ENCODE data around the gene ZNF768. TPM values are rescaled to one million over a fixed set of nuclear protein-coding genes. Genes with fewer than 3 reads are reported as not detected.

ZNF768 gene
- total RNA-seq, 1 donor from 2014 or later = 17.1 TPM

GRCh38 chr16:30509081-30509765, 17.1 kb downstream of the ZNF768 start:
- intact Hi-C loops (cut with micrococcal nuclease) = no loop called here
- no peak overlapping the region for H3K27ac Mint-ChIP-seq
- H3K36me3 Mint-ChIP-seq (ENCODE audit: low read depth) = peaks cover 69% of the 10 kb centered on the region
- no peaks in the 10 kb centered on the region for H3K27me3 Mint-ChIP-seq (ENCODE audit: low read depth)
- no peak for DNase-seq (ENCODE audit: low spot score)
- H3K9me3 Mint-ChIP-seq = no peaks in the 10 kb centered on the region
- peaks cover 3% of the 10 kb centered on the region for H3K4me1 Mint-ChIP-seq (ENCODE audit: low read depth)
- no peak overlapping the region for H3K4me3 Mint-ChIP-seq (ENCODE audit: low read depth)

- Mint-ChIP-seq H3K27ac (peak overlapping the region; percentile 1), H3K4me1 (ENCODE audit: low read depth) (peaks cover 9% of the 10 kb centered on the region), H3K27me3 (ENCODE audit: low read depth) (no peaks in the 10 kb centered on the region), H3K4me3 (ENCODE audit: low read depth) (no peak overlapping the region), H3K36me3 (ENCODE audit: low read depth) (peaks cover 46% of the 10 kb centered on the region), H3K9me3 (no peaks in the 10 kb centered on the region)
- no peak for DNase-seq (ENCODE audit: low spot score)
- intact Hi-C loops (cut with micrococcal nuclease) = no loop called here
Measured at GRCh38 chr16:30503403-30504296, 22.7 kb downstream of the ZNF768 start.

- H3K27me3 Mint-ChIP-seq (ENCODE audit: low read depth) = no peaks in the 10 kb centered on the region
- peaks cover 50% of the 10 kb centered on the region for H3K36me3 Mint-ChIP-seq (ENCODE audit: low read depth)
- no peak overlapping the region for H3K27ac Mint-ChIP-seq
Measured at GRCh38 chr16:30499284-30499683, 27.1 kb downstream of the ZNF768 start.

GRCh38 chr16:30494709-30495108, 31.7 kb downstream of the ZNF768 start:
- Mint-ChIP-seq H3K36me3 (ENCODE audit: low read depth) (peaks cover 60% of the 10 kb centered on the region), H3K4me3 (ENCODE audit: low read depth) (no peak overlapping the region), H3K9me3 (no peaks in the 10 kb centered on the region), H3K27me3 (ENCODE audit: low read depth) (no peaks in the 10 kb centered on the region), H3K4me1 (ENCODE audit: low read depth) (peaks cover 21% of the 10 kb centered on the region), H3K27ac (peak overlapping the region; percentile 43)
- DNase-seq (ENCODE audit: low spot score) = no peak
- intact Hi-C loops (cut with micrococcal nuclease) = no loop called here

More at GRCh38 chr16:30499284-30499683, 27.1 kb downstream of the ZNF768 start:
- no peak for DNase-seq (ENCODE audit: low spot score)
- Mint-ChIP-seq H3K4me1 (ENCODE audit: low read depth) (peaks cover 13% of the 10 kb centered on the region), H3K9me3 (no peaks in the 10 kb centered on the region), H3K4me3 (ENCODE audit: low read depth) (no peak overlapping the region)
- intact Hi-C loops (cut with micrococcal nuclease) = no loop called here

- intact Hi-C loops (cut with micrococcal nuclease) = no loop called here
- Mint-ChIP-seq H3K4me1 (ENCODE audit: low read depth) (peaks cover 20% of the 10 kb centered on the region), H3K36me3 (ENCODE audit: low read depth) (peaks cover 63% of the 10 kb centered on the region), H3K27ac (no peak overlapping the region), H3K4me3 (ENCODE audit: low read depth) (no peak overlapping the region), H3K27me3 (ENCODE audit: low read depth) (no peaks in the 10 kb centered on the region), H3K9me3 (no peaks in the 10 kb centered on the region)
- DNase-seq (ENCODE audit: low spot score) = no peak
Measured at GRCh38 chr16:30493941-30494488, 32.4 kb downstream of the ZNF768 start.

- Mint-ChIP-seq H3K27ac (peak overlapping the region; percentile 75), H3K9me3 (no peaks in the 10 kb centered on the region), H3K4me3 (ENCODE audit: low read depth) (no peak overlapping the region), H3K4me1 (ENCODE audit: low read depth) (peaks cover 26% of the 10 kb centered on the region), H3K27me3 (ENCODE audit: low read depth) (no peaks in the 10 kb centered on the region), H3K36me3 (ENCODE audit: low read depth) (peaks cover 71% of the 10 kb centered on the region)
- no peak for DNase-seq (ENCODE audit: low spot score)
- intact Hi-C loops (cut with micrococcal nuclease) = no loop called here
Measured at GRCh38 chr16:30491744-30492308, 34.5 kb downstream of the ZNF768 start.

GRCh38 chr16:30491229-30491628, 35.1 kb downstream of the ZNF768 start:
- Mint-ChIP-seq H3K4me3 (ENCODE audit: low read depth) (no peak overlapping the region), H3K27ac (peak overlapping the region; percentile 75), H3K4me1 (ENCODE audit: low read depth) (peaks cover 29% of the 10 kb centered on the region), H3K36me3 (ENCODE audit: low read depth) (peaks cover 74% of the 10 kb centered on the region), H3K9me3 (no peaks in the 10 kb centered on the region), H3K27me3 (ENCODE audit: low read depth) (no peaks in the 10 kb centered on the region)
- no peak for DNase-seq (ENCODE audit: low spot score)
- intact Hi-C loops (cut with micrococcal nuclease) = no loop called here

GRCh38 chr16:30490210-30490609, 36.2 kb downstream of the ZNF768 start:
- Mint-ChIP-seq H3K4me1 (ENCODE audit: low read depth) (peaks cover 33% of the 10 kb centered on the region), H3K27ac (peak overlapping the region; percentile 25), H3K9me3 (no peaks in the 10 kb centered on the region), H3K36me3 (ENCODE audit: low read depth) (peaks cover 76% of the 10 kb centered on the region), H3K4me3 (ENCODE audit: low read depth) (no peak overlapping the region), H3K27me3 (ENCODE audit: low read depth) (no peaks in the 10 kb centered on the region)
- intact Hi-C loops (cut with micrococcal nuclease) = no loop called here
- DNase-seq (ENCODE audit: low spot score) = no peak

GRCh38 chr16:30488764-30489605, 37.4 kb downstream of the ZNF768 start:
- Mint-ChIP-seq H3K36me3 (ENCODE audit: low read depth) (peaks cover 76% of the 10 kb centered on the region), H3K4me3 (ENCODE audit: low read depth) (no peak overlapping the region), H3K27ac (peak overlapping the region; percentile 17), H3K27me3 (ENCODE audit: low read depth) (no peaks in the 10 kb centered on the region), H3K9me3 (no peaks in the 10 kb centered on the region), H3K4me1 (ENCODE audit: low read depth) (peaks cover 29% of the 10 kb centered on the region)
- intact Hi-C loops (cut with micrococcal nuclease) = loop anchor here (5.0 kb wide), 1 partner anchor 42 kb away; the partner anchor contains the start of gene SEPHS2
- no peak for DNase-seq (ENCODE audit: low spot score)

GRCh38 chr16:30485818-30486436, 40.4 kb downstream of the ZNF768 start:
- Mint-ChIP-seq H3K4me3 (ENCODE audit: low read depth) (no peak overlapping the region), H3K27ac (peak overlapping the region; percentile 65), H3K27me3 (ENCODE audit: low read depth) (no peaks in the 10 kb centered on the region), H3K9me3 (no peaks in the 10 kb centered on the region), H3K36me3 (ENCODE audit: low read depth) (peaks cover 92% of the 10 kb centered on the region), H3K4me1 (ENCODE audit: low read depth) (peaks cover 41% of the 10 kb centered on the region)
- DNase-seq (ENCODE audit: low spot score) = no peak
- intact Hi-C loops (cut with micrococcal nuclease) = loop anchor here (5.0 kb wide), 1 partner anchor 39 kb away; the partner anchor contains the start of gene SEPHS2

- H3K4me1 Mint-ChIP-seq (ENCODE audit: low read depth) = peaks cover 44% of the 10 kb centered on the region
- no peaks in the 10 kb centered on the region for H3K9me3 Mint-ChIP-seq
- peak overlapping the region; percentile 49 for H3K27ac Mint-ChIP-seq
- H3K4me3 Mint-ChIP-seq (ENCODE audit: low read depth) = no peak overlapping the region
- intact Hi-C loops (cut with micrococcal nuclease) = loop anchor here (5.0 kb wide), 1 partner anchor 38 kb away; the partner anchor contains the start of gene SEPHS2
- no peaks in the 10 kb centered on the region for H3K27me3 Mint-ChIP-seq (ENCODE audit: low read depth)
- peaks cover 92% of the 10 kb centered on the region for H3K36me3 Mint-ChIP-seq (ENCODE audit: low read depth)
- DNase-seq (ENCODE audit: low spot score) = no peak
Measured at GRCh38 chr16:30484887-30485286, 41.5 kb downstream of the ZNF768 start.

Data from activated T-helper 2 cell treated with anti-CD3 and anti-CD28 coated beads, Interferon-gamma antibody, Interleukin-2, Interleukin-4, amounts not matched to agents 10 μg/mL and 5 μg/mL and 100 μg/mL, durations not matched to agents 14 hours and 24 hours and 36 hours (primary cell).